Bronchial epithelial cell (primary cell): Measurements from ENCODE around the gene INS. TPM values are rescaled to one million over a fixed set of nuclear protein-coding genes. Genes with fewer than 3 reads are reported as not detected.

Experiments
- DNase-seq: peaks from one replicate; pipeline ENCODE4 v3.0.0-alpha.2; 2010; ENCODE audit warnings: low read depth
- FAIRE-seq: peaks from 2 replicates; lab custom pipeline; 2011; peaks lifted over from hg19 to GRCh38; lab: Jason Lieb, UNC
- H3K27me3 ChIP-seq: 2 replicates; pipeline ENCODE4 v1.5.1; 2011; ENCODE audit warnings: low read length; ENCODE audit not compliant: control insufficient read depth, insufficient read depth
- H3K36me3 ChIP-seq: 2 replicates; pipeline ENCODE4 v1.5.1; 2011; ENCODE audit warnings: low read length; ENCODE audit not compliant: control insufficient read depth, insufficient read depth
- H3K4me3 ChIP-seq: 2 replicates; pipeline ENCODE4 v1.5.1; 2011; ENCODE audit warnings: mild to moderate bottlenecking, low read depth, low read length, control low read depth
- total RNA-seq: library from RNA; depleted of rRNA; stranded (reverse); fragments of >200 nt; gene quantifications from 2 replicates; pipeline ENCODE4 v1.2.1, GENCODE V29; 2014
- TF ChIP-seq, protein P1 (sequence below): IDR thresholded peaks from 2 replicates; pipeline ENCODE4 v1.5.1; 2011; ENCODE audit warnings: mild to moderate bottlenecking, moderate library complexity, low read length, control low read depth, inconsistent platforms; ENCODE audit not compliant: insufficient read depth, severe bottlenecking

INS gene
- total RNA-seq, 1 donor from 2014 or later: not detected

- no peak for FAIRE-seq
- DNase-seq: no peak
- Histone ChIP-seq H3K36me3 (no peaks in the 10 kb centered on the region), H3K27me3 (no peaks in the 10 kb centered on the region), H3K4me3 (no peak overlapping the region)
- TF ChIP-seq, protein P1, sequence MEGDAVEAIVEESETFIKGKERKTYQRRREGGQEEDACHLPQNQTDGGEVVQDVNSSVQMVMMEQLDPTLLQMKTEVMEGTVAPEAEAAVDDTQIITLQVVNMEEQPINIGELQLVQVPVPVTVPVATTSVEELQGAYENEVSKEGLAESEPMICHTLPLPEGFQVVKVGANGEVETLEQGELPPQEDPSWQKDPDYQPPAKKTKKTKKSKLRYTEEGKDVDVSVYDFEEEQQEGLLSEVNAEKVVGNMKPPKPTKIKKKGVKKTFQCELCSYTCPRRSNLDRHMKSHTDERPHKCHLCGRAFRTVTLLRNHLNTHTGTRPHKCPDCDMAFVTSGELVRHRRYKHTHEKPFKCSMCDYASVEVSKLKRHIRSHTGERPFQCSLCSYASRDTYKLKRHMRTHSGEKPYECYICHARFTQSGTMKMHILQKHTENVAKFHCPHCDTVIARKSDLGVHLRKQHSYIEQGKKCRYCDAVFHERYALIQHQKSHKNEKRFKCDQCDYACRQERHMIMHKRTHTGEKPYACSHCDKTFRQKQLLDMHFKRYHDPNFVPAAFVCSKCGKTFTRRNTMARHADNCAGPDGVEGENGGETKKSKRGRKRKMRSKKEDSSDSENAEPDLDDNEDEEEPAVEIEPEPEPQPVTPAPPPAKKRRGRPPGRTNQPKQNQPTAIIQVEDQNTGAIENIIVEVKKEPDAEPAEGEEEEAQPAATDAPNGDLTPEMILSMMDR: no peak
Measured at GRCh38 chr11:2169626-2170570, 8.9 kb upstream of the INS start.

DNA sequence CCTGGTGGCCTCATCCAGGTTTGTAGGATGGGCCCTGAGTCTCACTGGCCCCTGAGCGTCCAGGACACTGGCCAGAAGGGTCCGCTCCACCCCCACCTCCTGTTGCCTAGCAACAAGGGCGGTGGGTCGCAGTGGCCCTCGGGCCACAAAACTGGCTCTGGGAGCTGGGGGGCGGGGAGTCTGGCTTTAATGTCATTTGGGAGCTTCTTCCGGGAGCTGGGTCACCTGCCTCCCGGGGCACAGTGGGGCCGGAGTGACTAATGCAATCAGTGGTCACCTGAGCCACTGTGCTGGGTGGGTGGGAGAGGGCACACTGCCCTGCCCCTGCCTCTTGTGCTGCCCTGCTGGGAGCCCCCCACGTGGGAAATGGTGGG, 8.0 kb upstream of the INS start:
- no peaks in the 10 kb centered on the region for H3K27me3 ChIP-seq
- FAIRE-seq (no peak), DNase-seq (no peak)
- TF ChIP-seq, protein P1: no peak
- no peaks in the 10 kb centered on the region for H3K36me3 ChIP-seq
- H3K4me3 ChIP-seq: no peak overlapping the region

DNA sequence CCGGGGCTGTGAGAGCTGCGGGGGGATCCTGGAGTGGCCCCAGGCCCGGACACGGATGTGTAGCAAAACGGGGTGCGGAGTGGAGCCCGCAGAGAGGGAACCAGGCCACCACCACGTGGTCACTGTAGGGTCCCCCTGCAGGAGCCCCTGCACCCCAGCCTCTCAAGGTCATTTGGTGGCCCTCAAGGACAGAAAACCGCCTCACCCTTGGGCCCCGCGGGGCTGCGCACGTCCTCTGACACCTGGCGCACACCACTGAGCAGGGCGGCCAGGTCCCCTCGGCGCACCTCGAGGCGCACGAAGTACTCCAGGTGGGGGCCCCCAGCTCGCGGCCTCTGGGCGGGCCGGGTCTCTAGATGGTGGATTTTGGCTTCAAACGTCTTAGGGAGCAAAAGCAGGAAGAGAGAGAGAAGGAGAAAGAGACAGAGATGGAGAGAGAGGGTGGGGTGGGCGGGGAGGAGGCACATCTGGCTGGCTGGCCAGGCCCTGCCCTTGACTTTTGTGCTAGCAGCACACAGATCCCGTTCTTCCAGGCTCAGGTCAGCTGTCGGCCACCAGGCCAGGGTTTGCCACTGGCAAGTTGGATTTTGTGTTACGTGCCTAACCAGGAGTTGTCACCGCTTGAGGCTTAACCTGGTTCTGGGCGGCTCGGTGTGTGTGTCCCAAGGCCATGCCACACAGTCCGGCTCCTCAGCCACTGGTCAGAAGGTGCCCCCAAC, 7.4 kb upstream of the INS start:
- Histone ChIP-seq H3K27me3 (no peaks in the 10 kb centered on the region), H3K4me3 (no peak overlapping the region), H3K36me3 (no peaks in the 10 kb centered on the region)
- FAIRE-seq (no peak), DNase-seq (no peak)
- TF ChIP-seq, protein P1: no peak

DNA sequence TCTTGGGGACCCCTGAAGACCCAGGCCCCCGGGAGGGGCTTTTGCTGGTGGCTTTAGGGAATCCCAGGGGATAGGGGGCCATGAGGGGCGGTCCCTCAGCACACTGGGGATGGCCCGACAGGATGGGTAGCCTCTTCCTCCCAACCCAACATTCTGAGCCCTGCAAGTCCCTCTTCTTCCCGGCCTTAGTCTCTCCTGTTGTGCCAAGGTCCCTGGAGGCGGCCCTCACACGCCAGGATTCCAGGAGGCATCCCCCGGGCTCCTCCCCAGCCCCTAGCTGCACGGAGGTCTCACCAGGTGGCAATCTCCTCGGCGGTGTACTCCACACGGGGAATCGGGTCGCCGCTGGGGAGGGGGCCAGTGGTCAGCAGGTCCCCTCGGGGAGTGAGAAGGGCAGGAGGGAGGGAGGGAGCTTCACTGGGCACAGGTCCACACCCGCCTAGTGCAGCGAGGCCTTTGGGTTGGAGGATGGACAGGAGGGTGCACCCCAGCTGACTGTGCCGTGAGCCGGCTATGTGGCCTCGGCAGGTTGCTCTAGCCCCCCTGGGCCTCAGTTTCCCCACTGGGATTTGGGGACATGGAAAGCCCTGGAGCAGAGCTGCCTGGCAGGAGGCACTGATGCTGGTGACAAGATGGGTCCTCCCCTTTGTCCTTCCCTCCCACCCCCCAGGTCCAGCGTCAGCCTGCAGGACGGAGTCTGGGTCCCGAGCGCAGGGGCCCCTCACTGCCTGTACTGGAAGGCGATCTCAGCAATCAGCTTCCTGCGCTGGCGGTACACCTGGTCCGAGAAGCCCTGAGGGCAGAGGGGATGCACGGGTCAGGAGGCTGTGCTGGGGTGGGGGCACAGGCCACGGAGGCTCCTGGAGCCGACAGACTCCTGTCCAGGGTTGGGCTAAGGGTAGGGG, 6.4 kb upstream of the INS start:
- H3K27me3 ChIP-seq: no peaks in the 10 kb centered on the region
- no peaks in the 10 kb centered on the region for H3K36me3 ChIP-seq
- TF ChIP-seq, protein P1: no peak
- FAIRE-seq (no peak), DNase-seq (no peak)
- no peak overlapping the region for H3K4me3 ChIP-seq

- Histone ChIP-seq H3K36me3 (no peaks in the 10 kb centered on the region), H3K27me3 (no peaks in the 10 kb centered on the region), H3K4me3 (peak overlapping the region; percentile 20)
- DNase-seq (no peak), FAIRE-seq (no peak)
- TF ChIP-seq, protein P1: peak; percentile 78
Measured at GRCh38 chr11:2166091-2166851, 5.3 kb upstream of the INS start.
